ENCODE data around the gene PAXIP1.

DNA sequence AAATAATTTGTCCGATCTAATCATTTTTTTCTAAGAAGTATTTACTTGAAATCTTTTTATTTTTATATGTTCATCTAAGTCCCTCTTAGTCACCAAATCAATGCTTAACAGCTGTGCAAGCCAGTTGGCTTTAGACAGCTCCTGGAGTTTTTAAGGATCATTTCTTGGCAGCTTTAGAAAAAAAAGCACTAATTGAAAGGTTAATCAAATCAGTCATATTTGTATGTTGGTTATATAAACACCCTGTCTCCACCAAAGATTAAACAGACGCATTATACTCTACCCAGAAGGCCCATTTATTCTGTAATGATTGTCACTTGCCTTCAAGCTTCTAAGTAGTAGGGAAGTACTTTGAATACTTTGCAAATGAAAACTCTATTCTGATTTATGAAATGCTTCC lies 60.2 kb downstream of the PAXIP1 start:
- TF ChIP-seq, protein P1, sequence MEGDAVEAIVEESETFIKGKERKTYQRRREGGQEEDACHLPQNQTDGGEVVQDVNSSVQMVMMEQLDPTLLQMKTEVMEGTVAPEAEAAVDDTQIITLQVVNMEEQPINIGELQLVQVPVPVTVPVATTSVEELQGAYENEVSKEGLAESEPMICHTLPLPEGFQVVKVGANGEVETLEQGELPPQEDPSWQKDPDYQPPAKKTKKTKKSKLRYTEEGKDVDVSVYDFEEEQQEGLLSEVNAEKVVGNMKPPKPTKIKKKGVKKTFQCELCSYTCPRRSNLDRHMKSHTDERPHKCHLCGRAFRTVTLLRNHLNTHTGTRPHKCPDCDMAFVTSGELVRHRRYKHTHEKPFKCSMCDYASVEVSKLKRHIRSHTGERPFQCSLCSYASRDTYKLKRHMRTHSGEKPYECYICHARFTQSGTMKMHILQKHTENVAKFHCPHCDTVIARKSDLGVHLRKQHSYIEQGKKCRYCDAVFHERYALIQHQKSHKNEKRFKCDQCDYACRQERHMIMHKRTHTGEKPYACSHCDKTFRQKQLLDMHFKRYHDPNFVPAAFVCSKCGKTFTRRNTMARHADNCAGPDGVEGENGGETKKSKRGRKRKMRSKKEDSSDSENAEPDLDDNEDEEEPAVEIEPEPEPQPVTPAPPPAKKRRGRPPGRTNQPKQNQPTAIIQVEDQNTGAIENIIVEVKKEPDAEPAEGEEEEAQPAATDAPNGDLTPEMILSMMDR (IDR thresholded peaks at IDR 0.05; ENCODE audit: low read depth, low read length, poor library complexity, severe bottlenecking) = no peak
- TF ChIP-seq EZH2phosphoT487 (IDR thresholded peaks at IDR 0.05; ENCODE audit: borderline replicate concordance, low read length) = no peak
